Measurements from ENCODE around the gene SSMEM1. TPM values are rescaled to one million over a fixed set of nuclear protein-coding genes. Genes with fewer than 3 reads are reported as not detected.

SSMEM1 gene
- total RNA-seq, 1 donor from 2014 or later: not detected

- Mint-ChIP-seq H3K27me3 (no peaks in the 10 kb centered on the region), H3K4me1 (ENCODE audit: low read depth) (no peaks in the 10 kb centered on the region), H3K36me3 (ENCODE audit: insufficient read depth) (peaks cover 30% of the 10 kb centered on the region), H3K4me3 (ENCODE audit: low read depth) (no peak overlapping the region), H3K9me3 (ENCODE audit: low read depth) (no peaks in the 10 kb centered on the region), H3K27ac (no peak overlapping the region)
- TF ChIP-seq CTCF (IDR thresholded peaks at IDR 0.05; ENCODE audit: unreplicated experiment): no peak
- no peak for DNase-seq (ENCODE audit: low spot score, unreplicated experiment)
Observed at GRCh38 chr7:130197094-130197493, 10.6 kb upstream of the SSMEM1 start.

- H3K27me3 Mint-ChIP-seq: no peaks in the 10 kb centered on the region
- H3K36me3 Mint-ChIP-seq (ENCODE audit: insufficient read depth): peaks cover 17% of the 10 kb centered on the region
- DNase-seq (ENCODE audit: low spot score, unreplicated experiment): no peak
- no peak overlapping the region for H3K27ac Mint-ChIP-seq
- H3K9me3 Mint-ChIP-seq (ENCODE audit: low read depth): no peaks in the 10 kb centered on the region
- H3K4me3 Mint-ChIP-seq (ENCODE audit: low read depth): no peak overlapping the region
- TF ChIP-seq CTCF (IDR thresholded peaks at IDR 0.05; ENCODE audit: unreplicated experiment): no peak
- H3K4me1 Mint-ChIP-seq (ENCODE audit: low read depth): peaks cover 4% of the 10 kb centered on the region
Observed at GRCh38 chr7:130201796-130202195, 5.9 kb upstream of the SSMEM1 start.

- no peak for TF ChIP-seq CTCF (IDR thresholded peaks at IDR 0.05; ENCODE audit: unreplicated experiment)
- H3K36me3 Mint-ChIP-seq (ENCODE audit: insufficient read depth): peaks cover 11% of the 10 kb centered on the region
- peak within 1 kb of the TSS; percentile 98 for H3K4me3 Mint-ChIP-seq (ENCODE audit: low read depth)
- H3K27me3 Mint-ChIP-seq: no peaks in the 10 kb centered on the region
- peaks cover 4% of the 10 kb centered on the region for H3K4me1 Mint-ChIP-seq (ENCODE audit: low read depth)
- no peaks in the 10 kb centered on the region for H3K9me3 Mint-ChIP-seq (ENCODE audit: low read depth)
- peak; percentile 92 for DNase-seq (ENCODE audit: low spot score, unreplicated experiment)
- peak within 1 kb of the TSS; percentile 98 for H3K27ac Mint-ChIP-seq
Observed at GRCh38 chr7:130205084-130205947, 2.3 kb upstream of the SSMEM1 start, which contains the start of gene TMEM209. TMEM209 (minus strand) TSS chr7:130205406; CDS start chr7:130205375, 31 bp downstream.

GRCh38 chr7:130207033-130207432 lies 627 bp upstream of the SSMEM1 start:
- H3K27ac Mint-ChIP-seq: no peak overlapping the region
- H3K4me1 Mint-ChIP-seq (ENCODE audit: low read depth): peaks cover 4% of the 10 kb centered on the region
- no peak overlapping the region for H3K4me3 Mint-ChIP-seq (ENCODE audit: low read depth)
- H3K36me3 Mint-ChIP-seq (ENCODE audit: insufficient read depth): peaks cover 4% of the 10 kb centered on the region
- no peak for TF ChIP-seq CTCF (IDR thresholded peaks at IDR 0.05; ENCODE audit: unreplicated experiment)
- H3K27me3 Mint-ChIP-seq: no peaks in the 10 kb centered on the region
- no peaks in the 10 kb centered on the region for H3K9me3 Mint-ChIP-seq (ENCODE audit: low read depth)
- DNase-seq (ENCODE audit: low spot score, unreplicated experiment): no peak

- no peak overlapping the region for H3K4me3 Mint-ChIP-seq (ENCODE audit: low read depth)
- no peaks in the 10 kb centered on the region for H3K27me3 Mint-ChIP-seq
- H3K9me3 Mint-ChIP-seq (ENCODE audit: low read depth): no peaks in the 10 kb centered on the region
- H3K36me3 Mint-ChIP-seq (ENCODE audit: insufficient read depth): no peaks in the 10 kb centered on the region
- H3K27ac Mint-ChIP-seq: no peak overlapping the region
- H3K4me1 Mint-ChIP-seq (ENCODE audit: low read depth): peaks cover 4% of the 10 kb centered on the region
- no peak for TF ChIP-seq CTCF (IDR thresholded peaks at IDR 0.05; ENCODE audit: unreplicated experiment)
- DNase-seq (ENCODE audit: low spot score, unreplicated experiment): no peak
Observed at GRCh38 chr7:130208516-130208915, 856 bp downstream of the SSMEM1 start.

Measured in progenitor cell of endocrine pancreas (in vitro differentiated cells).